ENCODE measurements around the gene NECAP2. TPM values are rescaled to one million over a fixed set of nuclear protein-coding genes. Genes with fewer than 3 reads are reported as not detected.
A peak's percentile ranks its signal among the peaks of the same experiment; 100 is the strongest.

NECAP2 gene
- total and polyA plus RNA-seq, 12 donors = 7.9 to 34.0 (median 13.0) TPM

- no peak within 1 kb of the TSS for H3K4me3 ChIP-seq
- WGBS, 2 donors = 63 to 66% methylated on average over 3 of the region's 3 CpGs
- DNase-seq = no peak
- H3K36me3 ChIP-seq = no peaks in the 10 kb centered on the region
- H3K4me1 ChIP-seq = peaks cover 4 to 39% (median 16%) of the 10 kb centered on the region in 9 donors
- no peaks in the 10 kb centered on the region for H3K9me3 ChIP-seq
- no peak within 1 kb of the TSS for H3K27ac ChIP-seq
- intact Hi-C loops (cut with DNase I) = loop anchor here in 1 of 10 donors (10.0 kb wide), 1 partner anchor 52 kb away; no protein-coding TSS in a partner anchor
- H3K27me3 ChIP-seq = no peaks in the 10 kb centered on the region
- ATAC-seq = no peak
- TF ChIP-seq CTCF (IDR thresholded peaks at IDR 0.05) = no peak
These were observed 3.5 kb upstream of the NECAP2 start, which contains the start of gene SPATA21 for GRCh38 chr1:16436946-16437474. SPATA21 (minus strand) TSS chr1:16437424; CDS start chr1:16431371, 6,053 bp downstream.

- ATAC-seq = no peak
- intact Hi-C loops (cut with DNase I) = loop anchor here in 1 of 10 donors (10.0 kb wide), 1 partner anchor 54 kb away; no protein-coding TSS in a partner anchor
These were observed 2.0 kb upstream of the NECAP2 start for GRCh38 chr1:16438516-16438915.

GRCh38 chr1:16438924-16439323, 1.6 kb upstream of the NECAP2 start:
- intact Hi-C loops (cut with DNase I) = loop anchor here in 1 of 10 donors (10.0 kb wide), 1 partner anchor 54 kb away; no protein-coding TSS in a partner anchor
- Histone ChIP-seq H3K27me3 (no peaks in the 10 kb centered on the region), H3K4me1 (peaks cover 19 to 48% (median 29%) of the 10 kb centered on the region in 9 donors), H3K4me3 (no peak overlapping the region), H3K36me3 (peaks cover 0 to 19% (median 4%) of the 10 kb centered on the region in 9 donors), H3K27ac (peak overlapping the region in 1 of 10 donors; percentile 44), H3K9me3 (no peaks in the 10 kb centered on the region)
- ATAC-seq = no peak
- DNase-seq = no peak
- WGBS, 2 donors = 91 to 92% methylated on average over 2 of the region's 2 CpGs
- TF ChIP-seq CTCF (IDR thresholded peaks at IDR 0.05) = no peak

More at GRCh38 chr1:16438516-16438915, 2.0 kb upstream of the NECAP2 start:
- no peaks in the 10 kb centered on the region for H3K9me3 ChIP-seq
- H3K27ac ChIP-seq = no peak overlapping the region
- no peak overlapping the region for H3K4me3 ChIP-seq
- 86 to 89% methylated on average over 2 of the region's 2 CpGs for WGBS, 2 donors
- H3K27me3 ChIP-seq = no peaks in the 10 kb centered on the region
- H3K4me1 ChIP-seq = peaks cover 15 to 48% (median 25%) of the 10 kb centered on the region in 9 donors
- peaks cover 0 to 14% (median under 1%) of the 10 kb centered on the region in 9 donors for H3K36me3 ChIP-seq
- no peak for TF ChIP-seq CTCF (IDR thresholded peaks at IDR 0.05)
- DNase-seq = no peak

GRCh38 chr1:16440131-16440469, 424 bp upstream of the NECAP2 start:
- intact Hi-C loops (cut with DNase I) = loop anchor here in 6 of 10 donors (1.0 to 10.0 kb wide), 6 partner anchors 55 to 73 kb away; partner anchors contain the start of gene SZRD1 (in 2 of the 6)
- WGBS, 2 donors = 49 to 50% methylated on average over 7 of the region's 7 CpGs
- peaks cover 0 to 30% (median 15%) of the 10 kb centered on the region in 9 donors for H3K36me3 ChIP-seq
- no peak for TF ChIP-seq CTCF (IDR thresholded peaks at IDR 0.05)
- peaks cover 19 to 57% (median 33%) of the 10 kb centered on the region in 9 donors for H3K4me1 ChIP-seq
- peak overlapping the region in 9 of 10 donors; percentile 24 to 98 (median 85) for H3K27ac ChIP-seq
- H3K27me3 ChIP-seq = no peaks in the 10 kb centered on the region
- ATAC-seq (peak in 5 of 8 donors; percentile 9 to 40 (median 24)), DNase-seq (no peak)
- no peaks in the 10 kb centered on the region for H3K9me3 ChIP-seq
- peak overlapping the region in 9 of 10 donors; percentile 64 to 100 (median 97) for H3K4me3 ChIP-seq
